ENCODE data around the gene AMHR2.

AMHR2 gene

DNA sequence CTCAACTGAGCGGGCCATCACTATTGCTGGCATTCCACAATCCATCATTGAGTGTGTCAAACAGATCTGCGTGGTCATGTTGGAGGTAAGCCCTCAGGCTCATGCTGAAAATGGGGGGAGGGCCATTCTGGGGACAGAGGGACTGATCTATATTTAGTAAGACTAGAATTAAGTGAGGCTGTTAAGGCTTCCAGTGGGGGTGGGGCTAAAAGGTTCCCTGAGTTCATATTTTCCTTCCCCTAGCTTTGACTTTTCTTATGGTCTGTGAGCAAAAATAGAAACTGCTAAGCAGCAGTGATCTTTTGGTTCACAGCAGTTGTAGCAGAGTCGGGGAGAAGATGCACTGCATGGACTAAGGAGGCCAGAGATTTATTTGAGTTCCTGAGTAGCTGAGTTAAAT, 37.4 kb downstream of the AMHR2 start:
- no peak overlapping the region for H3K4me3 ChIP-seq (ENCODE audit: low read length)
- DNase-seq (ENCODE audit: low read depth), result no peak
- TF ChIP-seq, protein P1, sequence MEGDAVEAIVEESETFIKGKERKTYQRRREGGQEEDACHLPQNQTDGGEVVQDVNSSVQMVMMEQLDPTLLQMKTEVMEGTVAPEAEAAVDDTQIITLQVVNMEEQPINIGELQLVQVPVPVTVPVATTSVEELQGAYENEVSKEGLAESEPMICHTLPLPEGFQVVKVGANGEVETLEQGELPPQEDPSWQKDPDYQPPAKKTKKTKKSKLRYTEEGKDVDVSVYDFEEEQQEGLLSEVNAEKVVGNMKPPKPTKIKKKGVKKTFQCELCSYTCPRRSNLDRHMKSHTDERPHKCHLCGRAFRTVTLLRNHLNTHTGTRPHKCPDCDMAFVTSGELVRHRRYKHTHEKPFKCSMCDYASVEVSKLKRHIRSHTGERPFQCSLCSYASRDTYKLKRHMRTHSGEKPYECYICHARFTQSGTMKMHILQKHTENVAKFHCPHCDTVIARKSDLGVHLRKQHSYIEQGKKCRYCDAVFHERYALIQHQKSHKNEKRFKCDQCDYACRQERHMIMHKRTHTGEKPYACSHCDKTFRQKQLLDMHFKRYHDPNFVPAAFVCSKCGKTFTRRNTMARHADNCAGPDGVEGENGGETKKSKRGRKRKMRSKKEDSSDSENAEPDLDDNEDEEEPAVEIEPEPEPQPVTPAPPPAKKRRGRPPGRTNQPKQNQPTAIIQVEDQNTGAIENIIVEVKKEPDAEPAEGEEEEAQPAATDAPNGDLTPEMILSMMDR (conservative IDR thresholded peaks at IDR 0.05; ENCODE audit: low read length), result no peak

DNA sequence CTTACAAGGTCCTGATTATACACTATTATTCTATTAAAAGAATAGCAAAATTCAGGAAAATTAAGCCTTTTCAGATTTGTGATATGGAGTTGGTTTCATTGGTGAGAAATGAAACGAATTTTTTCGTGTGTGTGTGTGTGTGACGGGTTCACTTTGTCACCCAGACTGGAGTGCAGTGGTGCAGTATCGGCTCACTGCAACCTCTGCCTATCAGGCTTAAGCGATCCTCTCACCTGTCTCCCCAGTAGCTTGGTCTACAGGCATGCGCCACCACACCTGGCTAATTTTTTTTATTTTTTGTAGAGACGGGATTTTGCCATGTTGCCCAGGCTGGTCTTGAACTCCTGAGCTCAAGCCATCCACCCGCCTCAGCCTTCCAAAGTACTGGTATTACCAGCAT, 37.9 kb downstream of the AMHR2 start:
- no peak overlapping the region for H3K4me3 ChIP-seq (ENCODE audit: low read length)
- TF ChIP-seq, protein P1 (conservative IDR thresholded peaks at IDR 0.05; ENCODE audit: low read length), result no peak

DNA sequence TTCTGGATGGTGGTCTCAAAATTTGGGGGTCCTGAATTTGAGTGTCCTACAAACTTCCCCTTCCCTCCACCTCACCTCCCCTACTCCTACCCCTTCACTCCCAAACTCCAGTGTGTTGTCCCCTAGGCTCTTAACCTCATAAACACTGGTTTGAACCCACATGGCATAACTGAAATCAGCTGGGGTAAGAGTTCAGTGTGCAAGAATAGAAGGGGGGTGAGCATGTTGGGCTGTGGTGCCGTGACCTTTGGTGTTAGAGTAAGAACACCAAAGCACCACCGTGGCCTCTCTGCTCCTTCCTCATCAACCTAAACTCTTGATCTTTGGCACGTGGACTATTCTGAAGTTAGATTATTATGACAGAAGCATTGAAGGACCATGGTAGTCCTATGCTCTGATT, 39.3 kb downstream of the AMHR2 start:
- DNase-seq (ENCODE audit: low read depth), result no peak
- no peak overlapping the region for H3K4me3 ChIP-seq (ENCODE audit: low read length)
- TF ChIP-seq, protein P1 (conservative IDR thresholded peaks at IDR 0.05; ENCODE audit: low read length), result no peak

More for the DNA sequence above, 37.9 kb downstream of the AMHR2 start:
- DNase-seq (ENCODE audit: low read depth), result no peak

DNA sequence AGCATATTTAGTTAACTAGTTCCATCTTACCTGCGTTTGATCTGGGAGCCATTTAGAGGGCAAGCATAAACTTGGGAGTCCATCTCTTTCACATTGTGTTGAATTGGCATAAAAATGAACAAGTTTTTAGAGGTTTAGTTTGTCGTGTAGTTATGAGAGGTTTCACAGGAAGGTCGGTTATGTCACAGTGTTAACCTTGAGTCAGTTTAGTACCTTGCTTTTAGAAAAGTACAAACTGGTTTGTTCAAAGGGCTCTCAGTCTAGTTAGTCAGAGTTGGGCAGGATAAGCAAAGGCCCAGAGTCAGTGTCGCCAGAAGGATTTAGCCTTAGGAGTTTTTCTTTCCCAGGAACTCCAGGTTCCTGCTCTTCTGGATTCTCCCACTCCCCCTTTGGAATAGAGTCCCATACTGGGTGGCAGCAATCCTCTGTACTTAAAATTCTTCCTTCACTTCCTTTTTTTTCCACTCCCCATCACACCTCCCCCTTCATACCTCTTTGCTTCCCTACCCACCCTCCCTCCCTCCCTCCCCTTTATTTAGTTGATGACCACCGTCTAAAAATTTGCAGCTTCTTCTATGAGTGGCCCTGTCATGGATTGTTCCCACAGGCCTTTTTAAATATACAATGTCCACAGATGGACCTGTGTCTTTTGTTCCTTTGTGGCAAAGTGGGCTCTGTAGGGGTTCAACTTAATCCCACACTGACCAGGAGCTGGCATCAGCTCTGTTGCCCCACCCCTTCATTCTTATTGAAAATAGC, 40.3 kb downstream of the AMHR2 start:
- TF ChIP-seq, protein P1 (conservative IDR thresholded peaks at IDR 0.05; ENCODE audit: low read length), result no peak
- DNase-seq (ENCODE audit: low read depth), result no peak
- no peak overlapping the region for H3K4me3 ChIP-seq (ENCODE audit: low read length)

DNA sequence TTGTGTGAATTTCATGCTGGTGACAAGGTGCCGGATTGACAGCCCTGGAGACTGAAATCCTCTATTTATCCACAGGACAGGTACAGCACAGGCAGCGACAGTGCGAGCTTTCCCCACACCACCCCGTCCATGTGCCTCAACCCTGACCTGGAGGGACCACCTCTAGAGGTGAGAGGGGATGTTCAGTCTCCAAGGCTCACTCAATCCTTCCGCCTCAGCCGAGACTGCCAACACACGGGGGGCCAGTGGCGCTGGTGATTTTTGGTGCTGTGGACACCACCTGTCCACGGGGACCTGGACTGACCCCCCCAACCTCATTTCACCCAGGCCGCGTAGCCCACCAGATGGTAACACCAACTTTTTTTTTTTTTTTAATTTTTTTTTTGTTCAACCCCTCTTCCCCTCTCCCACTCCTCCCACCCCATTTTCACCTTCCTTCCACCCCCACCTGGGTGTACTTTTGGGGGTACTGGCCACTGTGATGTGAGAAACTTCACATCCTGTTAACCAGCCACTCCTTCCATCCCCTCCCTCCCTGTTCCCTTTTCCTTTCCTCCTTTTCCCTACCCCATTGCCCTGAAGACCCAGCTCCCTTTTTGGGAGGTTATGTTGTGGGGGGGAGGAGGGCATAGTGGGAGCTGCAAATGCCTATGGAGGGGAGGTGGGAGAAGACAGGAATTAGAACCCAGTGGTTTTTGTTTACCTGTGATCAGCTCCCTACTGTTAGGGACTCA, 41.2 kb downstream of the AMHR2 start:
- no peak for DNase-seq (ENCODE audit: low read depth)
- TF ChIP-seq, protein P1 (conservative IDR thresholded peaks at IDR 0.05; ENCODE audit: low read length), result no peak
- H3K4me3 ChIP-seq (ENCODE audit: low read length), result no peak overlapping the region

DNA sequence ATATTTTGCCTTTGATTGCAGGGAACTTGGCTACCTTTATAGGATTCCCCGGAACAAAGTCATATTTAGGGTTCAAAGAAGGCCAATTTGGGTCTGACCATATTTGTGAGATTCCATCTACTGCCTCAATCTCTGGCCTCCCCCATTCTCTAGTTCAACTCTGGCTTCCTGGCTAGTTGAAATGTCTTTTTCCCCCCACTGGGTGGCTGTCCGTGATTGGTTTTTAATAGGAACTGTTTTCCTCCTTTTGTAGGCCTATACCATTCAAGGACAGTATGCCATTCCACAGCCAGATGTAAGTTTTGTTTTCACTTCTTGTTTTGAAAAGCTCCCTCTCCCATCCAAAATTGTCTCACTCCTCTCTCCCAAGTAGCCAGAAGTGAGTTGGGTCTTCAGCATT, 42.0 kb downstream of the AMHR2 start:
- H3K4me3 ChIP-seq (ENCODE audit: low read length), result no peak overlapping the region
- no peak for DNase-seq (ENCODE audit: low read depth)
- TF ChIP-seq, protein P1 (conservative IDR thresholded peaks at IDR 0.05; ENCODE audit: low read length), result peak; percentile 19; the same call in 1 of the 2 replicates

DNA sequence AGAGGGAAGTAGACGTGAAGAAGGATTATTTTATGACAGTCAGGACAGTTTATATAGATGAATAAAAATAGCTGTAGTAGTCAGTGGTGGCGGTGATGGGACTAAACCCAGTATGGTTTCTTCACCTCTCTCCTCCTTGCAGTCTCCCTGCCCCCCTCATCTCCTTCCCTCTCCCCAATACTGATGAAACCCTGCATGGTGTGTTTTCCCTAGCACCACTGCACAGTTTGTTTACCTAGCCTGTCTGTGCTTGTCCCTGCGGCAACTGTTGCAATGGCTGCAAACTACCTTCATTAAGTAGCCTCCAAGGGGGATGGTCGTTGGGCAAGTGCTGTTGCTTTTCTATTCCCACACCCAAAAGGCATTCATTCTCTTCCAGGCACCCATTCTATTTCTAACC, 43.0 kb downstream of the AMHR2 start:
- DNase-seq (ENCODE audit: low read depth), result no peak
- TF ChIP-seq, protein P1 (conservative IDR thresholded peaks at IDR 0.05; ENCODE audit: low read length), result no peak
- H3K4me3 ChIP-seq (ENCODE audit: low read length), result no peak overlapping the region

Measured in AG10803 (cell line).